Stimulated activated effector memory CD8-positive, alpha-beta T cell treated with anti-CD3 and anti-CD28 coated beads, Interleukin-12 subunit alpha, Interleukin-12 subunit beta, amount 100 ng/mL, for 72 hours (primary cell): ENCODE results near the gene CUTC.
A peak's percentile ranks its signal among the peaks of the same experiment; 100 is the strongest.

Experiments
- ATAC-seq: fragments of 150-1000 bp; cut with Tn5 transposase; 2 replicates; pipeline ENCODE4 v1.10.0; 2021
- DNase-seq, 2 donors: peaks; one replicate each; pipeline ENCODE4 v3.0.0; 2021 to 2022; ENCODE audit warnings: low spot score in 2 of 2
- H3K27ac Mint-ChIP-seq: one replicate; pipeline ENCODE4 v1.8.0; 2022; ENCODE audit warnings: mild to moderate bottlenecking, mixed read lengths
- H3K36me3 Mint-ChIP-seq: one replicate; pipeline ENCODE4 v1.8.0; 2022; ENCODE audit warnings: mild to moderate bottlenecking, mixed read lengths
- H3K4me1 Mint-ChIP-seq: one replicate; pipeline ENCODE4 v1.8.0; 2022; ENCODE audit warnings: mixed read lengths
- H3K4me3 Mint-ChIP-seq: one replicate; pipeline ENCODE4 v1.8.0; 2022; ENCODE audit warnings: mild to moderate bottlenecking, mixed read lengths
- H3K9me3 Mint-ChIP-seq: one replicate; pipeline ENCODE4 v1.8.0; 2022; ENCODE audit warnings: mixed read lengths

CUTC gene

GRCh38 chr10:99761365-99761764 is 29.3 kb downstream of the CUTC start:
- no peak for ATAC-seq
- no peak overlapping the region for H3K27ac Mint-ChIP-seq
- peaks cover 8% of the 10 kb centered on the region for H3K4me1 Mint-ChIP-seq
- peaks cover 39% of the 10 kb centered on the region for H3K36me3 Mint-ChIP-seq
- H3K9me3 Mint-ChIP-seq = peaks cover 3% of the 10 kb centered on the region
- DNase-seq = no peak
- H3K4me3 Mint-ChIP-seq = no peak overlapping the region

- DNase-seq (no peak), ATAC-seq (peak; percentile 19)
- Mint-ChIP-seq H3K4me1 (peaks cover 16% of the 10 kb centered on the region), H3K9me3 (peaks cover 3% of the 10 kb centered on the region), H3K27ac (no peak overlapping the region), H3K36me3 (no peaks in the 10 kb centered on the region), H3K4me3 (no peak overlapping the region)
Measured at GRCh38 chr10:99765672-99766301, 33.8 kb downstream of the CUTC start.

GRCh38 chr10:99766302-99766681 is 34.3 kb downstream of the CUTC start:
- Mint-ChIP-seq H3K4me1 (peaks cover 16% of the 10 kb centered on the region), H3K4me3 (no peak overlapping the region), H3K27ac (no peak overlapping the region)

GRCh38 chr10:99767901-99768300 is 35.9 kb downstream of the CUTC start:
- DNase-seq (no peak), ATAC-seq (no peak)
- H3K4me1 Mint-ChIP-seq = peaks cover 16% of the 10 kb centered on the region
- no peak overlapping the region for H3K27ac Mint-ChIP-seq
- no peak overlapping the region for H3K4me3 Mint-ChIP-seq
- H3K36me3 Mint-ChIP-seq = no peaks in the 10 kb centered on the region
- H3K9me3 Mint-ChIP-seq = peaks cover 3% of the 10 kb centered on the region

More at GRCh38 chr10:99766302-99766681, 34.3 kb downstream of the CUTC start:
- DNase-seq (peak in 1 of 2 donors; percentile 71), ATAC-seq (peak; percentile 98)
- H3K9me3 Mint-ChIP-seq = peaks cover 3% of the 10 kb centered on the region
- no peaks in the 10 kb centered on the region for H3K36me3 Mint-ChIP-seq

- H3K9me3 Mint-ChIP-seq = no peaks in the 10 kb centered on the region
- ATAC-seq = no peak
- H3K27ac Mint-ChIP-seq = no peak overlapping the region
- H3K36me3 Mint-ChIP-seq = no peaks in the 10 kb centered on the region
- H3K4me1 Mint-ChIP-seq = peaks cover 16% of the 10 kb centered on the region
- H3K4me3 Mint-ChIP-seq = no peak overlapping the region
- DNase-seq = no peak
Measured at GRCh38 chr10:99768556-99768955, 36.5 kb downstream of the CUTC start.

GRCh38 chr10:99769706-99770105 is 37.7 kb downstream of the CUTC start:
- Mint-ChIP-seq H3K4me1 (peaks cover 16% of the 10 kb centered on the region), H3K36me3 (no peaks in the 10 kb centered on the region), H3K4me3 (no peak overlapping the region), H3K9me3 (no peaks in the 10 kb centered on the region), H3K27ac (no peak overlapping the region)
- ATAC-seq = no peak
- no peak for DNase-seq

GRCh38 chr10:99770408-99771045 is 38.5 kb downstream of the CUTC start:
- H3K4me3 Mint-ChIP-seq = no peak overlapping the region
- ATAC-seq (no peak), DNase-seq (no peak)
- peaks cover 16% of the 10 kb centered on the region for H3K4me1 Mint-ChIP-seq
- H3K36me3 Mint-ChIP-seq = no peaks in the 10 kb centered on the region
- no peak overlapping the region for H3K27ac Mint-ChIP-seq
- no peaks in the 10 kb centered on the region for H3K9me3 Mint-ChIP-seq

- H3K27ac Mint-ChIP-seq = no peak overlapping the region
- ATAC-seq = peak; percentile 65
- H3K9me3 Mint-ChIP-seq = no peaks in the 10 kb centered on the region
- DNase-seq = no peak
- no peaks in the 10 kb centered on the region for H3K4me1 Mint-ChIP-seq
- no peak overlapping the region for H3K4me3 Mint-ChIP-seq
- no peaks in the 10 kb centered on the region for H3K36me3 Mint-ChIP-seq
Measured at GRCh38 chr10:99775850-99776249, 43.8 kb downstream of the CUTC start.

GRCh38 chr10:99777918-99778714 is 46.1 kb downstream of the CUTC start:
- no peak overlapping the region for H3K4me3 Mint-ChIP-seq
- H3K36me3 Mint-ChIP-seq = no peaks in the 10 kb centered on the region
- DNase-seq (no peak), ATAC-seq (no peak)
- H3K9me3 Mint-ChIP-seq = no peaks in the 10 kb centered on the region
- H3K4me1 Mint-ChIP-seq = no peaks in the 10 kb centered on the region
- H3K27ac Mint-ChIP-seq = no peak overlapping the region

- Mint-ChIP-seq H3K4me3 (no peak overlapping the region), H3K36me3 (no peaks in the 10 kb centered on the region), H3K9me3 (no peaks in the 10 kb centered on the region), H3K27ac (no peak overlapping the region), H3K4me1 (no peaks in the 10 kb centered on the region)
- no peak for DNase-seq
- ATAC-seq = no peak
Measured at GRCh38 chr10:99779335-99779734, 47.3 kb downstream of the CUTC start.

- no peaks in the 10 kb centered on the region for H3K36me3 Mint-ChIP-seq
- no peak overlapping the region for H3K27ac Mint-ChIP-seq
- ATAC-seq (no peak), DNase-seq (no peak)
- no peaks in the 10 kb centered on the region for H3K4me1 Mint-ChIP-seq
- no peak overlapping the region for H3K4me3 Mint-ChIP-seq
- H3K9me3 Mint-ChIP-seq = no peaks in the 10 kb centered on the region
Measured at GRCh38 chr10:99781734-99782429, 49.8 kb downstream of the CUTC start.

- Mint-ChIP-seq H3K4me1 (no peaks in the 10 kb centered on the region), H3K27ac (no peak within 1 kb of the TSS), H3K9me3 (no peaks in the 10 kb centered on the region), H3K4me3 (no peak within 1 kb of the TSS), H3K36me3 (no peaks in the 10 kb centered on the region)
- no peak for DNase-seq
- no peak for ATAC-seq
Measured at GRCh38 chr10:99782447-99783286, 50.6 kb downstream of the CUTC start, which contains the start of gene ABCC2. Gene ABCC2, plus strand, starts transcription at chr10:99782640. Its CDS starts 205 bp downstream, at chr10:99782845.

- H3K9me3 Mint-ChIP-seq = no peaks in the 10 kb centered on the region
- DNase-seq = no peak
Measured at GRCh38 chr10:99784016-99784726, 52.1 kb downstream of the CUTC start.

More at GRCh38 chr10:99784016-99784726, 52.1 kb downstream of the CUTC start:
- Mint-ChIP-seq H3K36me3 (no peaks in the 10 kb centered on the region), H3K27ac (no peak overlapping the region), H3K4me3 (no peak overlapping the region), H3K4me1 (no peaks in the 10 kb centered on the region)
- no peak for ATAC-seq
